Measurements from ENCODE around the gene PLAC8. TPM values are rescaled to one million over a fixed set of nuclear protein-coding genes. Genes with fewer than 3 reads are reported as not detected.
"Not testable (repeated sequence)": the region's sequence is repeated elsewhere in the genome, so short reads cannot be mapped to it uniquely, and the experiment has no call there.

Gene PLAC8
- polyA plus RNA-seq, 4 donors = 84.2 to 309 (median 164) TPM

- peak; percentile 78 to 85 for DNase-seq
These were observed 40.3 kb downstream of the PLAC8 start for GRCh38 chr4:83074086-83074704.

GRCh38 chr4:83071116-83071515, 43.4 kb downstream of the PLAC8 start:
- Histone ChIP-seq H3K4me1 (ENCODE audit: control insufficient read depth in 3 of 3, insufficient read depth in 2 of 3, low read depth in 1 of 3, low read length in 2 of 3) (no peaks in the 10 kb centered on the region), H3K36me3 (ENCODE audit: control insufficient read depth in 3 of 3, insufficient read depth in 2 of 3, low read depth in 1 of 3, low read length in 3 of 3) (peaks cover 3 to 21% (median 9%) of the 10 kb centered on the region in 3 donors), H3K4me3 (ENCODE audit: low read depth in 1 of 3, low read length in 3 of 3) (no peak overlapping the region), H3K27ac (ENCODE audit: low read depth in 1 of 3, low read length in 2 of 3) (no peak overlapping the region), H3K27me3 (ENCODE audit: control insufficient read depth in 3 of 3, insufficient read depth in 3 of 3, low read length in 3 of 3) (no peaks in the 10 kb centered on the region), H3K9me3 (ENCODE audit: control insufficient read depth in 2 of 2, insufficient read depth in 1 of 2, low read depth in 1 of 2, low read length in 1 of 2) (no peaks in the 10 kb centered on the region)
- no peak for DNase-seq
- FAIRE-seq = no peak
- WGBS, 3 donors = 87 to 97% (median 96%) methylated on average over 1 of the region's 1 CpG

More at GRCh38 chr4:83074086-83074704, 40.3 kb downstream of the PLAC8 start:
- Histone ChIP-seq H3K36me3 (ENCODE audit: control insufficient read depth in 3 of 3, insufficient read depth in 2 of 3, low read depth in 1 of 3, low read length in 3 of 3) (peaks cover 0 to 22% (median 4%) of the 10 kb centered on the region in 3 donors), H3K4me1 (ENCODE audit: control insufficient read depth in 3 of 3, insufficient read depth in 2 of 3, low read depth in 1 of 3, low read length in 2 of 3) (no peaks in the 10 kb centered on the region), H3K27ac (ENCODE audit: low read depth in 1 of 3, low read length in 2 of 3) (no peak overlapping the region), H3K4me3 (ENCODE audit: low read depth in 1 of 3, low read length in 3 of 3) (no peak overlapping the region), H3K9me3 (ENCODE audit: control insufficient read depth in 2 of 2, insufficient read depth in 1 of 2, low read depth in 1 of 2, low read length in 1 of 2) (no peaks in the 10 kb centered on the region), H3K27me3 (ENCODE audit: control insufficient read depth in 3 of 3, insufficient read depth in 3 of 3, low read length in 3 of 3) (no peaks in the 10 kb centered on the region)
- peak; percentile 87 for FAIRE-seq
- 65 to 74% (median 72%) methylated on average over 9 to 10 of the region's 10 CpGs for WGBS, 3 donors

GRCh38 chr4:83067058-83067639, 47.4 kb downstream of the PLAC8 start:
- no peak for FAIRE-seq
- no peak overlapping the region for H3K27ac ChIP-seq (ENCODE audit: low read depth in 1 of 3, low read length in 2 of 3)
- H3K9me3 ChIP-seq (ENCODE audit: control insufficient read depth in 2 of 2, insufficient read depth in 1 of 2, low read depth in 1 of 2, low read length in 1 of 2) = no peaks in the 10 kb centered on the region
- no peak for DNase-seq
- H3K27me3 ChIP-seq (ENCODE audit: control insufficient read depth in 3 of 3, insufficient read depth in 3 of 3, low read length in 3 of 3) = no peaks in the 10 kb centered on the region
- H3K36me3 ChIP-seq (ENCODE audit: control insufficient read depth in 3 of 3, insufficient read depth in 2 of 3, low read depth in 1 of 3, low read length in 3 of 3) = peaks cover 5 to 35% (median 11%) of the 10 kb centered on the region in 3 donors
- no peak overlapping the region for H3K4me3 ChIP-seq (ENCODE audit: low read depth in 1 of 3, low read length in 3 of 3)
- WGBS, 3 donors = 57 to 80% (median 66%) methylated on average over 9 to 10 of the region's 10 CpGs
- H3K4me1 ChIP-seq (ENCODE audit: control insufficient read depth in 3 of 3, insufficient read depth in 2 of 3, low read depth in 1 of 3, low read length in 2 of 3) = no peaks in the 10 kb centered on the region

GRCh38 chr4:83065266-83065665, 49.3 kb downstream of the PLAC8 start:
- DNase-seq (no peak), FAIRE-seq (no peak)
- Histone ChIP-seq H3K9me3 (ENCODE audit: control insufficient read depth in 2 of 2, insufficient read depth in 1 of 2, low read depth in 1 of 2, low read length in 1 of 2) (no peaks in the 10 kb centered on the region), H3K4me3 (ENCODE audit: low read depth in 1 of 3, low read length in 3 of 3) (no peak overlapping the region), H3K27me3 (ENCODE audit: control insufficient read depth in 3 of 3, insufficient read depth in 3 of 3, low read length in 3 of 3) (no peaks in the 10 kb centered on the region), H3K4me1 (ENCODE audit: control insufficient read depth in 3 of 3, insufficient read depth in 2 of 3, low read depth in 1 of 3, low read length in 2 of 3) (no peaks in the 10 kb centered on the region), H3K27ac (ENCODE audit: low read depth in 1 of 3, low read length in 2 of 3) (no peak overlapping the region), H3K36me3 (ENCODE audit: control insufficient read depth in 3 of 3, insufficient read depth in 2 of 3, low read depth in 1 of 3, low read length in 3 of 3) (peaks cover 7 to 35% (median 11%) of the 10 kb centered on the region in 3 donors)
- WGBS, 3 donors = 88 to 100% (median 100%) methylated on average over 1 of the region's 1 CpG

- no peak overlapping the region for H3K27ac ChIP-seq (ENCODE audit: low read depth in 1 of 3, low read length in 2 of 3)
- H3K27me3 ChIP-seq (ENCODE audit: control insufficient read depth in 3 of 3, insufficient read depth in 3 of 3, low read length in 3 of 3) = no peaks in the 10 kb centered on the region
- H3K4me3 ChIP-seq (ENCODE audit: low read depth in 1 of 3, low read length in 3 of 3) = no peak overlapping the region
- DNase-seq (no peak), FAIRE-seq (no peak)
- H3K9me3 ChIP-seq (ENCODE audit: control insufficient read depth in 2 of 2, insufficient read depth in 1 of 2, low read depth in 1 of 2, low read length in 1 of 2) = no peaks in the 10 kb centered on the region
- WGBS, 3 donors = 85 to 97% (median 90%) methylated on average over 4 of the region's 4 CpGs
- H3K4me1 ChIP-seq (ENCODE audit: control insufficient read depth in 3 of 3, insufficient read depth in 2 of 3, low read depth in 1 of 3, low read length in 2 of 3) = no peaks in the 10 kb centered on the region
- peaks cover 7 to 39% (median 7%) of the 10 kb centered on the region in 3 donors for H3K36me3 ChIP-seq (ENCODE audit: control insufficient read depth in 3 of 3, insufficient read depth in 2 of 3, low read depth in 1 of 3, low read length in 3 of 3)
These were observed 51.8 kb downstream of the PLAC8 start for GRCh38 chr4:83062739-83063138.

GRCh38 chr4:83054928-83055327, 59.6 kb downstream of the PLAC8 start:
- FAIRE-seq = no peak
- H3K36me3 ChIP-seq (ENCODE audit: control insufficient read depth in 3 of 3, insufficient read depth in 2 of 3, low read depth in 1 of 3, low read length in 3 of 3) = peaks cover 4 to 27% (median 10%) of the 10 kb centered on the region in 3 donors
- H3K27me3 ChIP-seq (ENCODE audit: control insufficient read depth in 3 of 3, insufficient read depth in 3 of 3, low read length in 3 of 3) = no peaks in the 10 kb centered on the region
- no peaks in the 10 kb centered on the region for H3K9me3 ChIP-seq (ENCODE audit: control insufficient read depth in 2 of 2, insufficient read depth in 1 of 2, low read depth in 1 of 2, low read length in 1 of 2)
- H3K4me1 ChIP-seq (ENCODE audit: control insufficient read depth in 3 of 3, insufficient read depth in 2 of 3, low read depth in 1 of 3, low read length in 2 of 3) = no peaks in the 10 kb centered on the region
- no peak overlapping the region for H3K27ac ChIP-seq (ENCODE audit: low read depth in 1 of 3, low read length in 2 of 3)
- DNase-seq = peak in 1 of 2 donors; percentile 24
- no peak overlapping the region for H3K4me3 ChIP-seq (ENCODE audit: low read depth in 1 of 3, low read length in 3 of 3)

- not testable (repeated sequence) for FAIRE-seq; H3K27ac ChIP-seq (ENCODE audit: low read depth in 1 of 3, low read length in 2 of 3); H3K9me3 ChIP-seq (ENCODE audit: control insufficient read depth in 2 of 2, insufficient read depth in 1 of 2, low read depth in 1 of 2, low read length in 1 of 2); DNase-seq; H3K27me3 ChIP-seq (ENCODE audit: control insufficient read depth in 3 of 3, insufficient read depth in 3 of 3, low read length in 3 of 3); H3K4me3 ChIP-seq (ENCODE audit: low read depth in 1 of 3, low read length in 3 of 3); H3K4me1 ChIP-seq (ENCODE audit: control insufficient read depth in 3 of 3, insufficient read depth in 2 of 3, low read depth in 1 of 3, low read length in 2 of 3)
- WGBS, 3 donors = 93 to 98% (median 93%) methylated on average over 8 of the region's 8 CpGs
- peaks cover 4 to 28% (median 10%) of the 10 kb centered on the region in 3 donors for H3K36me3 ChIP-seq (ENCODE audit: control insufficient read depth in 3 of 3, insufficient read depth in 2 of 3, low read depth in 1 of 3, low read length in 3 of 3)
These were observed 65.7 kb downstream of the PLAC8 start for GRCh38 chr4:83048781-83049180.

- Histone ChIP-seq H3K4me1 (ENCODE audit: control insufficient read depth in 3 of 3, insufficient read depth in 2 of 3, low read depth in 1 of 3, low read length in 2 of 3) (no peaks in the 10 kb centered on the region), H3K9me3 (ENCODE audit: control insufficient read depth in 2 of 2, insufficient read depth in 1 of 2, low read depth in 1 of 2, low read length in 1 of 2) (no peaks in the 10 kb centered on the region), H3K36me3 (ENCODE audit: control insufficient read depth in 3 of 3, insufficient read depth in 2 of 3, low read depth in 1 of 3, low read length in 3 of 3) (peaks cover 3 to 31% (median 5%) of the 10 kb centered on the region in 3 donors), H3K27me3 (ENCODE audit: control insufficient read depth in 3 of 3, insufficient read depth in 3 of 3, low read length in 3 of 3) (no peaks in the 10 kb centered on the region), H3K27ac (ENCODE audit: low read depth in 1 of 3, low read length in 2 of 3) (peak overlapping the region in 1 of 3 donors; percentile 74), H3K4me3 (ENCODE audit: low read depth in 1 of 3, low read length in 3 of 3) (no peak overlapping the region)
- 18 to 69% (median 53%) methylated on average over 8 of the region's 8 CpGs for WGBS, 3 donors
- DNase-seq = peak; percentile 5 to 93
- FAIRE-seq = no peak
These were observed 67.6 kb downstream of the PLAC8 start for GRCh38 chr4:83046693-83047473.
